A673 (cell line): Measurements from ENCODE around the gene RALGAPA2.

Source experiments
- EZH2 ChIP-seq: fragments of 200-600 bp; sonication (generic); IDR thresholded peaks from 2 replicates; pipeline ENCODE4 v1.6.1; 2017; ENCODE audit warnings: borderline replicate concordance, low read depth, mild to moderate bottlenecking, mixed read lengths, antibody characterized with exemption, low read length; ENCODE audit not compliant: poor library complexity, severe bottlenecking
- TF ChIP-seq, protein P1 (sequence below): fragments of 300-800, 200-600 bp; sonication (generic); conservative IDR thresholded peaks from 2 replicates; pipeline ENCODE4 v1.5.1; 2017; ENCODE audit warnings: low read depth, mild to moderate bottlenecking, antibody characterized with exemption, low read length, moderate library complexity, mixed read lengths

DNA sequence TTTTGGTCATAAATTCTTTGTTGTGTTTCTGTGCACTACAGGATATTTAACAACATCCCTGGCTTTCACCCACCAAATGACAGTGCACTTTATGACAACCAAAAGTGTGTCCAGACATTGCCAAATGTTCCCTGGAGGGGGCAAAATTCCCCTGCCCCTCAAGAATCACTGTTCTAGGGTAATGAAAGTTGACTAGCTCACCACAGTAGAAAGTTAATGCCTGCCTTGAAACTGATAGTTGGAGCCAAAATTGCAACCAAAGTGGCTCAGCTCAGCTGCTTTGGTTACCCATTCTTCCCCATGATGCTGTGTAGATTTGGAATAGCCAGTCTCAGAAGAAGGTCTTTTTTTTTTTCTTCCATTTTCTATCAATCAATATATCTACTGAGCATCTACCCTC is 150.6 kb downstream of the RALGAPA2 start:
- TF ChIP-seq EZH2, result no peak
- TF ChIP-seq, protein P1, sequence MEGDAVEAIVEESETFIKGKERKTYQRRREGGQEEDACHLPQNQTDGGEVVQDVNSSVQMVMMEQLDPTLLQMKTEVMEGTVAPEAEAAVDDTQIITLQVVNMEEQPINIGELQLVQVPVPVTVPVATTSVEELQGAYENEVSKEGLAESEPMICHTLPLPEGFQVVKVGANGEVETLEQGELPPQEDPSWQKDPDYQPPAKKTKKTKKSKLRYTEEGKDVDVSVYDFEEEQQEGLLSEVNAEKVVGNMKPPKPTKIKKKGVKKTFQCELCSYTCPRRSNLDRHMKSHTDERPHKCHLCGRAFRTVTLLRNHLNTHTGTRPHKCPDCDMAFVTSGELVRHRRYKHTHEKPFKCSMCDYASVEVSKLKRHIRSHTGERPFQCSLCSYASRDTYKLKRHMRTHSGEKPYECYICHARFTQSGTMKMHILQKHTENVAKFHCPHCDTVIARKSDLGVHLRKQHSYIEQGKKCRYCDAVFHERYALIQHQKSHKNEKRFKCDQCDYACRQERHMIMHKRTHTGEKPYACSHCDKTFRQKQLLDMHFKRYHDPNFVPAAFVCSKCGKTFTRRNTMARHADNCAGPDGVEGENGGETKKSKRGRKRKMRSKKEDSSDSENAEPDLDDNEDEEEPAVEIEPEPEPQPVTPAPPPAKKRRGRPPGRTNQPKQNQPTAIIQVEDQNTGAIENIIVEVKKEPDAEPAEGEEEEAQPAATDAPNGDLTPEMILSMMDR, result no peak
